GM18498 (cell line): Measurements from ENCODE around the gene FSIP1.

Experiments
- ATAC-seq: cut with Tn5 transposase; IDR thresholded peaks from one replicate; pipeline ENCODE4 v1.9.1; 2021; ENCODE audit warnings: mild to moderate bottlenecking, moderate library complexity; ENCODE audit not compliant: unreplicated experiment

Gene FSIP1

GRCh38 chr15:39792844-39793335, 10.2 kb upstream of the FSIP1 start:
- no peak for ATAC-seq

- no peak for ATAC-seq
Observed at GRCh38 chr15:39792025-39792843, 9.6 kb upstream of the FSIP1 start.

GRCh38 chr15:39789736-39790135, 7.1 kb upstream of the FSIP1 start:
- ATAC-seq: no peak

- no peak for ATAC-seq
Observed at GRCh38 chr15:39788800-39789565, 6.3 kb upstream of the FSIP1 start.

- ATAC-seq: no peak
Observed at GRCh38 chr15:39788108-39788507, 5.5 kb upstream of the FSIP1 start.

GRCh38 chr15:39787479-39787878, 4.8 kb upstream of the FSIP1 start:
- ATAC-seq: no peak

GRCh38 chr15:39786447-39787056, 3.9 kb upstream of the FSIP1 start:
- ATAC-seq: no peak

GRCh38 chr15:39785841-39786240, 3.2 kb upstream of the FSIP1 start:
- no peak for ATAC-seq

GRCh38 chr15:39785139-39785538, 2.5 kb upstream of the FSIP1 start:
- ATAC-seq: no peak

GRCh38 chr15:39784638-39785037, 2.0 kb upstream of the FSIP1 start:
- no peak for ATAC-seq

- ATAC-seq: no peak
Observed at GRCh38 chr15:39784125-39784524, 1.5 kb upstream of the FSIP1 start.

GRCh38 chr15:39783244-39783820, 691 bp upstream of the FSIP1 start:
- no peak for ATAC-seq

- ATAC-seq: no peak
Observed at GRCh38 chr15:39781967-39782302, 706 bp downstream of the FSIP1 start.

- no peak for ATAC-seq
Observed at GRCh38 chr15:39781147-39781966, 1.3 kb downstream of the FSIP1 start.

- ATAC-seq: no peak
Observed at GRCh38 chr15:39778021-39778420, 4.6 kb downstream of the FSIP1 start.

GRCh38 chr15:39777496-39777895, 5.1 kb downstream of the FSIP1 start:
- ATAC-seq: no peak

GRCh38 chr15:39776068-39776467, 6.6 kb downstream of the FSIP1 start:
- no peak for ATAC-seq

- ATAC-seq: no peak
Observed at GRCh38 chr15:39774688-39775267, 7.9 kb downstream of the FSIP1 start.

- ATAC-seq: no peak
Observed at GRCh38 chr15:39770748-39771689, 11.6 kb downstream of the FSIP1 start.
